B cell (primary cell): ENCODE results near the gene SMIM41. TPM values are rescaled to one million over a fixed set of nuclear protein-coding genes. Genes with fewer than 3 reads are reported as not detected.

ENCODE experiments used
- ATAC-seq: fragments of 200-7000 bp; cut with Tn5 transposase; one replicate; pipeline ENCODE4 v1.10.0; 2021; ENCODE audit warnings: low read depth, mild to moderate bottlenecking, moderate number of reproducible peaks, moderate library complexity
- CTCF ChIA-PET: fragments of 350-600 bp; sonication (Branson Sonifier 250); formaldehyde crosslinking; loops from one replicate; lab custom pipeline; 2021; ENCODE audit warnings: antibody characterized with exemption, inconsistent platforms; lab: Charles Lee
- POLR2A ChIA-PET: fragments of 350-600 bp; sonication (Branson Sonifier 250); formaldehyde crosslinking; loops from one replicate; lab custom pipeline; 2021; ENCODE audit warnings: antibody characterized with exemption; lab: Charles Lee
- DNase-seq: peaks from one replicate; pipeline ENCODE4 v3.0.0; 2013
- H2AFZ ChIP-seq: 2 replicates; pipeline ENCODE4 v1.6.1; 2012; ENCODE audit warnings: mild to moderate bottlenecking, low read depth, low read length; ENCODE audit not compliant: insufficient read depth, poor library complexity, severe bottlenecking
- H3K27ac ChIP-seq, 2 donors: 1 replicate in 1 of 2; 2 replicates in 1 of 2; pipeline ENCODE4 v1.5.1; 2012 to 2013; ENCODE audit warnings: low read length in 2 of 2, mild to moderate bottlenecking in 2 of 2, moderate library complexity in 1 of 2
- H3K27me3 ChIP-seq, 4 experiments: fragments of 200-600 bp in 1 of 4; sonication (generic) in 1 of 4; replicated peaks in 1 of 4; 1 replicate in 2 of 4; 2 replicates in 2 of 4; pipeline versions ENCODE4 v1.6.1 to v1.7.0; 2013 to 2016; ENCODE audit warnings: low read length in 3 of 4, mild to moderate bottlenecking in 2 of 4, mixed read lengths in 1 of 4, moderate library complexity in 1 of 4; ENCODE audit not compliant: insufficient read depth in 4 of 4, control insufficient read depth in 3 of 4; ENCODE audit errors: control extremely low read depth in 1 of 4
- H3K36me3 ChIP-seq, 2 experiments: replicated peaks in 1 of 2; 1 replicate in 1 of 2; 2 replicates in 1 of 2; pipeline versions ENCODE4 v1.6.1 to v1.7.1; 2013; ENCODE audit warnings: low read length in 1 of 2; ENCODE audit not compliant: insufficient read depth in 2 of 2, control insufficient read depth in 1 of 2; ENCODE audit errors: control extremely low read depth in 1 of 2, extremely low read depth in 1 of 2
- H3K4me1 ChIP-seq, 2 donors: fragments of 200-600 bp in 1 of 2; sonication (generic) in 1 of 2; 1 replicate in 1 of 2; 2 replicates in 1 of 2; pipeline versions ENCODE4 v1.5.1 to v1.6.1; 2013 to 2017; ENCODE audit warnings: low read length in 2 of 2; ENCODE audit not compliant: control insufficient read depth in 2 of 2, insufficient read depth in 2 of 2
- H3K4me2 ChIP-seq: replicated peaks from 2 replicates; pipeline ENCODE3; 2012; ENCODE audit warnings: mild to moderate bottlenecking, low read depth, low read length; ENCODE audit not compliant: poor library complexity, severe bottlenecking
- H3K4me3 ChIP-seq, 5 experiments: fragments of 200-600 bp in 1 of 5; sonication (generic) in 1 of 5; 1 replicate in 3 of 5; 2 replicates in 2 of 5; pipeline versions ENCODE4 v1.5.1 to v1.7.0; 2011 to 2016; ENCODE audit warnings: low read length in 4 of 5, mild to moderate bottlenecking in 4 of 5, low read depth in 2 of 5, control low read depth in 1 of 5, moderate library complexity in 1 of 5; ENCODE audit not compliant: insufficient read depth in 1 of 5; ENCODE audit errors: control extremely low read depth in 1 of 5, extremely low read depth in 1 of 5
- H3K79me2 ChIP-seq: fragments of 200-600 bp; sonication (generic); one replicate; pipeline ENCODE4 v1.6.0; 2016; ENCODE audit warnings: low read length; ENCODE audit not compliant: control insufficient read depth, insufficient read depth
- H3K9ac ChIP-seq: fragments of 200-600 bp; sonication (generic); 2 replicates; pipeline ENCODE4 v1.6.1; 2017; ENCODE audit warnings: mild to moderate bottlenecking, low read length, moderate library complexity
- H3K9me3 ChIP-seq, 3 donors: one replicate each; pipeline versions ENCODE4 v1.6.1 to v1.7.1; 2013; ENCODE audit warnings: low read length in 2 of 3; ENCODE audit not compliant: control insufficient read depth in 2 of 3, insufficient read depth in 1 of 3; ENCODE audit errors: control extremely low read depth in 1 of 3
- H4K20me1 ChIP-seq: 2 replicates; pipeline ENCODE4 v1.6.0; 2012; ENCODE audit warnings: mild to moderate bottlenecking, low read length; ENCODE audit not compliant: insufficient read depth, control insufficient read depth, poor library complexity, severe bottlenecking
- H3K27ac Mint-ChIP-seq: one replicate; pipeline ENCODE4 v1.8.0; 2021; ENCODE audit warnings: mixed read lengths
- H3K27me3 Mint-ChIP-seq: one replicate; pipeline ENCODE4 v1.8.0; 2021; ENCODE audit warnings: mixed read lengths
- H3K4me1 Mint-ChIP-seq: one replicate; pipeline ENCODE4 v1.8.0; 2021; ENCODE audit warnings: mixed read lengths
- H3K4me3 Mint-ChIP-seq: one replicate; pipeline ENCODE4 v1.8.0; 2021; ENCODE audit warnings: mixed read lengths
- H3K9me3 Mint-ChIP-seq: one replicate; pipeline ENCODE4 v1.8.0; 2022; ENCODE audit warnings: mixed read lengths; ENCODE audit not compliant: insufficient read depth
- CTCF ChIP-seq: fragments of 200-600 bp; IDR thresholded peaks from one replicate; pipeline ENCODE4 v1.8.0; 2022; ENCODE audit warnings: antibody characterized with exemption, mild to moderate bottlenecking
- EZH2 ChIP-seq: IDR thresholded peaks from 2 replicates; pipeline ENCODE4 v1.6.1; 2012; ENCODE audit warnings: borderline replicate concordance, low read depth, mild to moderate bottlenecking, moderate library complexity, low read length; ENCODE audit not compliant: insufficient read depth, poor library complexity, severe bottlenecking
- whole genome bisulfite sequencing: methylation state at CpG from one replicate; pipeline ENCODE4 v1.1.5; 2013; ENCODE audit warnings: missing lambda C conversion rate; ENCODE audit not compliant: insufficient coverage; 5-methylcytosine and 5-hydroxymethylcytosine counted together
- intact Hi-C: fragments of 100-400 bp; cut with micrococcal nuclease; formaldehyde crosslinking; loops from one replicate; pipeline ENCODE4 v1.10.0; 2022
- polyA plus RNA-seq: library from polyadenylated mRNA; depleted of rRNA; stranded (reverse); fragments of >200 nt; gene quantifications from 2 replicates; pipeline ENCODE4 v1.2.3, GENCODE V29; 2012
- total RNA-seq, 2 donors: library from RNA; stranded (reverse); fragments of 120-200 nt in 1 of 2; gene quantifications; 1 replicate in 1 of 2; 2 replicates in 1 of 2; pipeline versions ENCODE4 v1.2.3 to v1.2.4, GENCODE V29; 2013 to 2022

Gene SMIM41
- total and polyA plus RNA-seq, 2 donors (not counting 1 experiment from before 2014, with no cell fraction given) = 0.12 TPM; not detected in 1

GRCh38 chr12:52050758-52051541 lies 28.6 kb upstream of the SMIM41 start, which contains the start of gene NR4A1:
Gene NR4A1 (plus strand): TSS chr12:52051442. CDS start chr12:52054329, 2,887 bp downstream.
- no peaks in the 10 kb centered on the region for H3K9me3 Mint-ChIP-seq
- H3K27me3 Mint-ChIP-seq = no peaks in the 10 kb centered on the region
- Histone ChIP-seq H3K27ac (peak within 1 kb of the TSS; percentile 99 to 100), H3K36me3 (peaks cover 0 to 9% of the 10 kb centered on the region in 2 experiments), H2AFZ (no peak within 1 kb of the TSS), H4K20me1 (peaks cover 39% of the 10 kb centered on the region), H3K27me3 (no peaks in the 10 kb centered on the region), H3K9ac (peak within 1 kb of the TSS; percentile 98), H3K4me1 (peaks cover 25 to 38% of the 10 kb centered on the region in 2 donors), H3K79me2 (peaks cover 15% of the 10 kb centered on the region), H3K4me2 (peak within 1 kb of the TSS; percentile 97), H3K9me3 (no peaks in the 10 kb centered on the region), H3K4me3 (peak within 1 kb of the TSS; percentile 73 to 92 (median 86))
- H3K4me3 Mint-ChIP-seq = peak within 1 kb of the TSS; percentile 100
- H3K27ac Mint-ChIP-seq = peak within 1 kb of the TSS; percentile 99
- TF ChIP-seq CTCF (no peak), EZH2 (no peak)
- intact Hi-C loops = loop anchor here (1.0 kb wide), 7 partner anchors 9 to 46 kb away; partner anchors contain the start of gene ATG101
- H3K4me1 Mint-ChIP-seq = peaks cover 45% of the 10 kb centered on the region
- ChIA-PET POLR2A (interaction anchor here (0.5 to 2.5 kb wide), 18 partner anchors 10 to 66 kb away, joined by 3 to 31 read pairs (median 4); partner anchors contain the start of genes ATG101 and TAMALIN), CTCF (interaction anchor here (0.6 to 2.7 kb wide), 16 partner anchors 10 to 67 kb away, joined by 3 to 49 read pairs (median 6); partner anchors contain the start of gene ATG101)
- WGBS = 0% methylated on average over 70 of the region's 77 CpGs
- DNase-seq = peak; percentile 99
- peak; percentile 80 for ATAC-seq
